ENCODE results near the gene COMT.
"Not testable (repeated sequence)": the region's sequence is repeated elsewhere in the genome, so short reads cannot be mapped to it uniquely, and the experiment has no call there.

The COMT gene

GRCh38 chr22:19928207-19928606 lies 13.4 kb upstream of the COMT start:
- in situ Hi-C loops (cut with MboI; ENCODE audit: low sequenced_read_pairs): no loop called here

DNA sequence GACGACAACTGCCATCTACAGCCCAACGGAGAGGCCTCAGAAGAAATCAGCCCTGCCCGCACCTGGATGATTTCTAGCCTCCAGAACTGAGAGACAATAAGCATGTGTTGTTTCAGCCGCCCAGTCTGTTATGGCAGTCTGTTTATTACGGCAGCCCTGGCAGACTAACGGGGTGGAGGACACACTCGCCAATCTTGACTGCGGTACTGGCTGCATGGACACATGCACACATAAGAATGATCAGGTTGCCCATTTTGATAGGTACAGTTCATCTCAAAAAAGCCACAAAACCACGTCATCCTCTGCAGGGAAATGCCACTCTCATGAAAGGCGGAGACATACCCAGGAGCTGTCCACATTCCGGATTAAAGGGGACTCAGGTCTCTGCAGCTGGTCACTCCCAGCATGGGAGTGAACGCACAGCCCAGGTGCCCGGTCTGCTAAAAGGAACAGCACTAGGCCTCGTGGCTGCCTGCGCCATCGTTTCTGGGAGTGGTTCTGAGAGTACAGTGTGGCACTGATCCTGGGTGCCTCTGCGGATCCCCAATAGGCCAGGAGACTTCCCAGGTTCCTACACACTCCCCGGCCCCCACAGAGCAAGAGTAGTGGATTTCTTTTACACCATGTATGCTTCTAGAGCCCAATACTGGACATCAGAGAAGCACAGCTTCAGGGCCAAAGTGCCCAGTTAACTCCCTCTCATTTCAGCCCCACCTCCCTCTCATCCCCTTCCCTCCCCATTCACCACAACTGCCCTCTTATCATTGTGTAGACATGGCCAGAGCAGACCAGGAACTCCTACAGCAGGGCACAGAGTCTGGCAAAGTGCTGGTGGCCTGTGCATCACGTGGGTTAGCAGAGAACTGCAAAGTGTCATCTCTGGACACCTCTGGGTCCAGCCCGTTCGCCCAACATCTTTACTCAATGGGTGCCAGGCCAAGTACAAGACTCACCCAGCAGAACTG lies 11.7 kb upstream of the COMT start:
- in situ Hi-C loops (cut with MboI; ENCODE audit: low sequenced_read_pairs): no loop called here

- in situ Hi-C loops (cut with MboI; ENCODE audit: low sequenced_read_pairs): no loop called here
These were observed 10.8 kb upstream of the COMT start for GRCh38 chr22:19930551-19931486.

DNA sequence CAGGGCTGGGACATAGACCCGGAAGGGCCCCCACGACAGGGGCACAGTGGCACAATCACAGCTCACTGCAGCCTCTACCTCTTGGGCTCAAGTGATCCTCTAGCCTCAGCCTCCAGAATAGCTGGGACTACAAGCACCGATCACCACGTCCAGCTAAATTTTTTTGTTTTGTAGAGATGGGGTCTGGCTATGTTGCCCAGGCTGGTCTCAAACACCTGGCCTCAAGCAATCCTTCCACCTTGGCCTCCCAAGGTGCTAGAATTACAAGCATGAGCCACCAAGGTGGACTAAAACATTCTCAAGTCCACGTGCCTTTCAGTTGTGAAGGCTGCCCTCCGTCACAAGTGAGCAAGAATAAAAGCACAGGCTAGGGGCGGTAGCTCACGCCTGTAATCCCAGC lies 10.1 kb upstream of the COMT start:
- in situ Hi-C loops (cut with MboI; ENCODE audit: low sequenced_read_pairs): no loop called here

GRCh38 chr22:19932367-19933206 lies 9.0 kb upstream of the COMT start:
- in situ Hi-C loops (cut with MboI; ENCODE audit: low sequenced_read_pairs): no loop called here

- in situ Hi-C loops (cut with MboI; ENCODE audit: low sequenced_read_pairs): no loop called here
These were observed 8.0 kb upstream of the COMT start for GRCh38 chr22:19933341-19934241.

GRCh38 chr22:19935123-19935718 lies 6.4 kb upstream of the COMT start:
- in situ Hi-C loops (cut with MboI; ENCODE audit: low sequenced_read_pairs): not testable (repeated sequence)

- in situ Hi-C loops (cut with MboI; ENCODE audit: low sequenced_read_pairs): no loop called here
These were observed 5.1 kb upstream of the COMT start for GRCh38 chr22:19936513-19936912.

DNA sequence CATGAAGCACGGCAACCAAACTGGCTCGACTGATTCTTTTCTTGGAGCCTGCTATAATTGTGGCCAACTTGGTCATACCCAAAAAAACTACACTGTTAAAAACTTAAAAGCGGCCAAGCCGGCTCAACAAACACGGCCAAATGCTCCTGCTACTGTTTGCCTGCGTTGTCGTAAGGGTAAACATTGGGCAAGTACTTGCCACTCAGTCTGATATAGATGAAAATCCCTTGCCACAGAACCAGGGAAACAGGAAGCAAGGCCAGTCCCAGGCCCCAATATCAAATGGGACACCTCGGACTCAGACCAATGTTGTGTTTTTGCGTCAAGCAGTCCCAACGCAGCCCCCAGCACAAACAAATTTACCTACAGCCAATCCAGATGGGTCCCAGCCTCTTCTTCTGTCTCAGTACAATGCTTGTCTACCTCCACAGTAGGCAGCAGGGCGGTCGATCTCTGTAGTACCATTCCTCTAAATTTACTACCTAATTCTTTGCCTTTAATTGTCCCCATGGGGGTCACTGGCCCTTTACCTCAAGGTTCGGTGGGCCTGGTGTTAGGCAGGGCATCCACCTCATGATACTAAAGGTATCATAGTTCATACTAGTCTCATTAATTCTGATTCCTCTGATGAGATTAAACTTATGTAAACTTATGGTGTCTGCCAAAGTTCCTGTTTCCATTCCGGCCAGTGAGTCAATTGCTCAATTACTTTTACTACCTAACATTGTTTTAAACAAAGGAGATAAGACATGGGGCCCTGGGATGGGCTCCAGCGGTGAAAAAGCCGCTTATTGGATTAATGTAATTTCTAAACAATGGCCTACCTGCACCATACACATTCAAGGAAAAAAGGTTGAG lies 3.7 kb upstream of the COMT start:
- in situ Hi-C loops (cut with MboI; ENCODE audit: low sequenced_read_pairs): no loop called here

- in situ Hi-C loops (cut with MboI; ENCODE audit: low sequenced_read_pairs): no loop called here
These were observed 822 bp upstream of the COMT start for GRCh38 chr22:19940536-19941364.

DNA sequence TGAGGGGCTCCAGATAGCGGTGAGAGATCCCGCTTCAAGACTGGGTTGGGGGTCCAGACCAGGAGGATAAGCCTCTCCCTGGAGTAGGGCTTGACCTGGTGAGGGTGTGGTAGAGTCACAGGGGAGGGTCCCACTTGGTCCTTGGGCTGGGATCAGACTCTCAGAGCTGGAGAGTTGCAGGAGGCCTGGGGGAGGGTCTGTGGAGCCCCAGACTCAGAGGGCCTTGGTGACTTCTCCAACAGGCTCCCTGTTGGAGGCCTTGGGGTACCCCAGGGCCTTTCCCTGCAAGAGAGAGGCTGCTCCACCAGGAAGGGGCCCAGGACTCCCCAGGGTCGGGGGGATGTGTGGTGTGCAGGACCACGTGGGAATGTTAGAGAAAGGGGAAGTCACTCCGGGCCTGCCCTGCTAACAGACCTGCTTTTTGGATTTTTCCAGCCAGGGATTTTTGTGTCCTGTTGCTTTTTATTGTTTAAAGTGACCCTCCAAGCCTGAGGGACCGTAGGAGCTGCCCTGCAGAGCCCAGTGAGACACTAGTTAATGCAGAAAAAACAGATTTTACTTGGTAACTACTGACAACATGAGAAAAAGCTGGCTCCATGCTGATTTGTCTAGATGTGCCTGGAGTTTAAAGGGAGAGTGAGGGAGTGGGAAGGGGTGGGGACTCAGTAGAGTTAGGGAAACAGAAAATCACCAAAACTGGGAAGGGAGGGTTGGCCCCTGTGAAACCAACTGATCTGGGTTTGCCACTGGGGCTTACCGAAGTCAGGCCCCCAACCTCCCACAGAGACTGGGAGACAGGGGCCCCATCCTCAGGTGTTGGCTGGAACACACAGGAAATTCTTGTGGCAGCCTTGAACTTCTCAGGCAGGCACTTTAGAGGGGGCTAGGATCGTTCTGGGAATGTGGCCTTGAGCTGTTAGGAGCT lies 847 bp downstream of the COMT start:
- in situ Hi-C loops (cut with MboI; ENCODE audit: low sequenced_read_pairs): no loop called here

- in situ Hi-C loops (cut with MboI; ENCODE audit: low sequenced_read_pairs): no loop called here
These were observed 1.8 kb downstream of the COMT start for GRCh38 chr22:19943082-19944026.

DNA sequence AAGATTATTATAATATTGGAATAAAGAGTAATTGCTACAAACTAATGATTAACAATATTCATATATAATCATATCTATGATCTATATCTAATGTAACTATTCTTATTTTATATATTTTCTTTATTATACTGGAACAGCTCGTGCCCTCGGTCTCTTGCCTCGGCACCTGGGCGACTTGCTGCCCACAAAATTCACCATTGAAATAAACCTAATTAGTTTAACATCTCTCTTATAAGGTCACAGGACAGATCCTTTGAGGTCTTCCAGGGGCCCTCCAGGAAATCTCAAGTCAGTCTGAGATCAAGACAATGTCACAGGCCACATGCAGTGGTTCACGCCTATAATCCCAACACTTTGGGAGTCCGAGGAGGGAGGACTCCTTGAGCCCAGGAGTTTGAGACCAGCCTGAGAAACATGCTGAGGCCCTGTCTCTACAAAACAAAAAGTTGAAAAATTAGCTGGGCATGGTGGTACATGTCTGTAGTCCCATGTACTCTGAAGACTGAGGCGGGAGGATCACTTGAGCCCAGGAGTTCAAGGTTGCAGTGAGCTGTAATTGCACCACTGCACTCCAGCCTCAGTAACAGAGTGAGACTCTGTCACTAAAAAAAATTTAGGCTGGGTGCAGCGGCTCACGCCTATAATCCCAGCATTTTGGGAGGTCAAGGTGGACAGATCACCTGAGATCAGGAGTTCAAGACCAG lies 6.6 kb downstream of the COMT start:
- in situ Hi-C loops (cut with MboI; ENCODE audit: low sequenced_read_pairs): no loop called here

DNA sequence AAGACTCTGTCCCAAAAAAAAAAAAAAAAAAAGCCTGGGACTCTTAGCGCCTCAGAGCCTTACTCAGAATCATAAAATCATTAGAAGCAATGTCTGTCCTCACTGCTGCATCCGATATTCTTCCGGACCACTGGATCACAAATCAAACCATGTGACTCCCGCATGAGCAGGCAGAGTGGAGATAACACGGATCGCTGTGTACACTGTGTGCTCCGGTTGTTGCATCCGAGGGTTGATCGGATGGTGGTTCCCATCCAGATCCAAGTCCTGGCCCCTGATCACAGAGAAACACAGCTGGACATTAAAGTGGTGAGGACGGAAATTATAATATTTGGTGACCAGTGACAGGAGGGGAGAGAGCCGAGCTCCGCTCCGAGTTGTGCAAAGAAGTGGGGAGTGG lies 9.8 kb downstream of the COMT start:
- in situ Hi-C loops (cut with MboI; ENCODE audit: low sequenced_read_pairs): no loop called here
